ENCODE measurements around the gene EFL1.
"Not testable (repeated sequence)": the region's sequence is repeated elsewhere in the genome, so short reads cannot be mapped to it uniquely, and the experiment has no call there.

The EFL1 gene

DNA sequence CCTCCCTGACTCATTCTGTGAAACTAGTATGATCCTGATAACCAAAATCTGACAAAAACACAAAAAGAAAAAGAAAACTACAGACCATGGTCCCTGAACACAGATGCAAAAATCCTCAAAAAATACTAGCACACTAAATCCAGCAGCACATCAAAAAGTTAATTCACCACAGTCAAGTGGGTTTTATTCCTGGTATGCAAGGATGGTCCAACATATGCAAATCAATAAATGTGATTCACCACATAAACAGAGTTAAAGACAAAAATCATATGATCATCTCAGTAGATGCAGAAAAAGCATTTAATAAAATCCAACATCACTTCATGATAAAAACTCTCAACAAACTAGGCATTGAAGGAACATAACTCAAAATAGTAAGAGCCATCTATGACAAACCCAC, 12.9 kb upstream of the EFL1 start:
- DNase-seq, result no peak

- DNase-seq, result no peak
Measured at GRCh38 chr15:82272154-82272553, 9.6 kb upstream of the EFL1 start.

DNA sequence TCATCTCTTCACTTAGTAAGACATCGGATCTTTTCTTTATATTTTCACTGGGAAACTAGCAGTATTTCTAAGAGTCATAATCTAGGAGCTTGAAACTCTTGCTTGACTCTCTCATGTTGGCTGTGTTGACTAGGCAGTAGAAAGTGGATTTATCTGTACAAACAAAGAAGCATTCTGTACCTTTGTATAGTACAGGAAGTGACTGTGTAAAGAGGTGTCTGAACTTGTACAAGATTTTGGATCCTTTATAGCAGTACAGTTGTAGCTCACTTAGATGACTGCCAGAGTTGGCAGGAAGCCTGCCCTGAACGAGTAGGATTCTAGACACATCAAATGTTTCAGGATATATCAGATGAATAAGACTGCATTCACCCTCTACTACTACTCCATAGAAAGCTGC, 5.9 kb upstream of the EFL1 start:
- DNase-seq, result not testable (repeated sequence)

DNA sequence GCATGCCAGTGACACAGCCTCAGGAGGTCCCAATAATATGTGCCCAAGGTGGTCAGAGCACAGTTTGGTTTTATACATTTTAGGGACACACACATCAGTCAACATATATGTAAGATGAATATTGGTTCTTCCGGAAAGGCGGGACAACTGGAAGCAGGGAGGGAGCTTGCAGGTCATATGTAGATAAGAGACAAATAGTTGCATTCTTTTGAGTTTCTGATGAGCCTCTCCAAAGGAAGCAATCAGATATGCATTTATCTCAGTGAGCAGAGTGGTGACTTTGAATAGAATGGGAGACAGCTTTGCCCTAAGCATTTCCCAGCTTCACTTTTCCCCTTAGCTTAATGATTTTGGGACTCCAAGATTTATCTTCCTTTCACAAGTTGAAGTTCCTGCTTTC, 4.6 kb upstream of the EFL1 start:
- not testable (repeated sequence) for DNase-seq

- DNase-seq, result no peak
Measured at GRCh38 chr15:82263350-82263749, 816 bp upstream of the EFL1 start.

DNA sequence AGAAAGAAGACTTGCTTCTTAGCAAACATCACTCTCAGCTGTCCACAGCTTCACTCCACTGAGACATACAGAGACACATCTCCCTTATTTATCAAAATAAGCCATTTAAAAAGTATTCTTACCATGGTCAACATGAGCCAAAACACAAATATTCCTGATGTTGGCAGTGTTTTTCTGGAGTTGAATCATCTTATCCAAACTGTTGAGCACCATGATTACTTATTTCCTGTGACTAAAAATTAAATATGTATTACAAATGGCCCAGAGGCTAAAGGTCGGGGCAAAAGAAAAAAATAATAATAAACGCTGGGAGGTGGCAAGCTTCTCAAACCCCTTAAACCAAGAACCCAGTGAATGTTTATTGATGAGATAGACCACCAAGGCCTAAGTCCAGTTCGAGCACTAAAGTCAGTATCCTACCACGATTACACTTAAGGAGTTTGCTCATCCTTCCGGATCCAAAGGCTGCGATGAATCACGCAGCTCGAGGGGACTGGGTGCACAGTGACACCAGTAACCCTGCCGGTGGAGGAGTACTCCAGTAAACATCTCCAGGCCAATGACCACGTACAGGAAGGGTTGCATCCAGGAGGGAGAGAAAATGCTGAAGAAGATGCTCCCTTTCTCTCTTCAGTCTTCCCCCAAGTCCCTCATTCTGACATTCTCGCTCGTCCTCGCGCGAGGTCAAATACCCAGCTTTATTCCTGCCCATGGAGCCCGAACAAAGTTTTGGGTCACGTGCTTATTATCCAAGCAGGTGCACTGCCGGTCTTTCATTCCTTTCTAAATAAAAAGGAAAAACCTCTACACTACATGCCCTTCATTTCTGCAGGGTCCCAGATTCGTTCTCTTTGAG, 740 bp downstream of the EFL1 start:
- DNase-seq, result peak; percentile 42

DNA sequence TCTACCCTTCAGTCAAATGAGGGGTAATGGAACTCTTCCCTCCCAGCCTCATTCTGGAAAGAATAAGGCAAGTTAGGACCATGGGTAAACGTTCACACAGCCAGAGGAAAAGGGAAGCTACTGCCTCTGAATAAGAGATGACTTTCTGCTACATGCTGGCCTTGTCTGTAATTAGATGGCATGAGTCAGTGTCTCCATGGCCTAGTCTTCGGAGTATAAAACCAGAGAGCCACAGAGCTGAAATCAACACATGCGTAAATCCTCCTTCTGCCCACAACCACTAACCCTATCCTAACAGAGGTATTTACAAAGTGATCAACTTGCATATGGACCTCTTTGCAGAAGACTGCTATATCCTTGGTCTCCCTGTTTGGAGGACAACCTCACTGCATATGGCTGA, 14.3 kb downstream of the EFL1 start:
- peak; percentile 16 for DNase-seq

DNA sequence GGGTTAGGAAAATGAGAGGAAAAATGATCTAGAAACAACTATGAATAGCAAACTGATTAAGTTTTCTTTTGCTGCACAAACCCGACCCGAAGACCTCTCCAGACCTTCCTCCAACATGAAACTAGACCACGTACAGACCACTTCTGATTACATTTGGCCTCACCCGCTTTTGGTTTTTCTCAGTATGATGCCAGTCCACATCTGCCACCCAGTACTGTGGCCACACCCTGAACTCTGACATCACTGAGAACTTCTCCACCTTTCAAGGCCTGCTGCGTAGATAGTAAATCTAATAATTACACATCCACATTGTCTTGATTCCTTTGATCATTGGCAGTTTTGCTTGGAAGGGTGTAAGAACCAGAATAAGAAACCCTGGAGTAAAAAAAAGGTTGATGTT, 16.6 kb downstream of the EFL1 start:
- DNase-seq, result not testable (repeated sequence)

DNA sequence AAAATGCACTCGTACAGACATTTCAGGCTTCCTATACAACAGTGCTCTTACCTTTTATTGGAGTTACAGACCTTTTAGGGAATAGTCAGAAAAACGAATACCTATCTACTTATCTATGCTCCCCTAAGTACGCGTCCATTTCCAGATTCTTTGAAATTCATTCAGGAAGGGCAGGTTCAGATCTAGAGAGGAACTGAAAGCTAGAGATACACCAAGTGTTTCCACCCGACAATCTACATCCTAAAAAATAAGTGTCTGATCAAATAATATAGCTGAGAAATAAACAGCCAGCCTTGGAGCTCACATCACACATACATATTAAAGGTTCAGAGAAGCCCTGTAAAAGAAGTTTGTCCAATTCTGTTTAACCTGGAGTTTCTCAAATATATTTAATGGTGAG, 18.9 kb downstream of the EFL1 start:
- not testable (repeated sequence) for DNase-seq

DNA sequence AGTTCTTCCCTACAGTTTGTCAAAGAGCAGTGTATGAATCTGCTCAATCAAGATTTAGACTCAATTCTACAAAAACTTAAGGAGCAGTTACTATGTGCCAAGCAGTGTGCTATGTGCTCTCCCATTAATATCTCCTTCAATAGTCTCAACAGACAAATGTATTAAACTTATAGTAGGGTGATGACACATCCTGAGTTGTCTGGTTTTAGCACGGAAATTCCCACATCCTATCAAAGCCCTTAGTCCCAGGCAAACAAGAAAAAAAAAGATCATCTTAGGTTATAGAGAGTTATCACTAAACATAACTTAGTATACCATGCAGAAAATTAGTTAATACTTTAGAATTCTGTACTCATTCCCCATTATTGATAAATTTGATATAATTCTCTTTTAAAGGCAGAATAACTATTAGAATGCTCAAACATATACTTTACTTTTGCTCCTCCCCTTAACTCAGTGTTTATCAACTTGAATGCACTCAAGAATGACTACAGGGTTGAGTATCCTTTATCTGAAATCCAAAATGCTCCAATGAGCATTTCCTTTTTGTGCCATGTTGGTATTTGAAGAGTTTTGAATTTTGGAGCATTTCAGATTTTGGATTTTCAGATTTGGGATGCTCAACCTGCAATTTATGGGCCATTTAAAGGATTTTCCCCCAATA, 20.6 kb downstream of the EFL1 start:
- peak; percentile 45 for DNase-seq

- DNase-seq, result no peak
Measured at GRCh38 chr15:82239685-82240391, 22.7 kb downstream of the EFL1 start.

- DNase-seq, result not testable (repeated sequence)
Measured at GRCh38 chr15:82237944-82238534, 24.5 kb downstream of the EFL1 start.

DNA sequence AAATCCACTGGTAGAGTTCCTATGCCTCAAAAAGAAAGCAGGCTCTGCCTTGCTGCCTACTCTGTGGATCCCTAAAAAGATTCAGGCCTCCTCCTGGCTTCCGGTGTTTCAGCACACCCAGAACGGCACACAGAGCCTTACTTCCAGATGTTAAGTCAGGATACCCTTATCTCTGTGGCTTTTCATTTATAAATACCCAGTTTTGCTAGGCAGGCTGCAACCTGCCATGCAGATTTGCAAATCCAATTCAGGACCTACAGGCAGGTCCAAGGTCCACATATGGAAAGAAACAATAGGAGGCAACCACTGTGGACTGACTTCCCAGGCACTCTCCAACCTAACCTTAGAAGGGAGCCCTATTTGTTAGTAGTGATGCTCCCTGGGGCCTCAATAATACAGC, 30.7 kb downstream of the EFL1 start:
- DNase-seq, result no peak

GRCh38 chr15:82231233-82231632, 31.3 kb downstream of the EFL1 start:
- no peak for DNase-seq

DNA sequence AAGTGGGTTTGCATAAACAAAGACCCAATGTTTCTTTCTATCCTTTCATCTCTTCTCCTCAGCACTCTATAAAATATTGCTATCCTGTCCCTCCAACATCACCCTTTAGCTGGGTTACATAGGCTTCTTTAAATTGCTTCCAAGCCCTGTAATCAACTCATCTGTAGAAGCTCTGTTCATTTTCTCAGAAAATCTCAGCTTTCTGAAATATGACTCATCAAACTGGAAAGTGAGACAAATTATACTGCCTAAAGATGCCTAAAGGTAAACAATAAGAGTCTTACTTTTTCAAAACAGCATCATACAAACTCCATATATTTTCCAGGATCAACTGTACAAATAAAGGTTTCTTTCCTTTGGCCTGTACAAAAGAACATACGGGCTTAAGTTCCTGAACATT, 33.8 kb downstream of the EFL1 start:
- DNase-seq, result no peak

- DNase-seq, result peak; percentile 1
Measured at GRCh38 chr15:82221535-82221934, 41.0 kb downstream of the EFL1 start.

GRCh38 chr15:82216092-82216491, 46.4 kb downstream of the EFL1 start:
- not testable (repeated sequence) for DNase-seq

GRCh38 chr15:82212201-82212600, 50.3 kb downstream of the EFL1 start:
- DNase-seq, result not testable (repeated sequence)

DNA sequence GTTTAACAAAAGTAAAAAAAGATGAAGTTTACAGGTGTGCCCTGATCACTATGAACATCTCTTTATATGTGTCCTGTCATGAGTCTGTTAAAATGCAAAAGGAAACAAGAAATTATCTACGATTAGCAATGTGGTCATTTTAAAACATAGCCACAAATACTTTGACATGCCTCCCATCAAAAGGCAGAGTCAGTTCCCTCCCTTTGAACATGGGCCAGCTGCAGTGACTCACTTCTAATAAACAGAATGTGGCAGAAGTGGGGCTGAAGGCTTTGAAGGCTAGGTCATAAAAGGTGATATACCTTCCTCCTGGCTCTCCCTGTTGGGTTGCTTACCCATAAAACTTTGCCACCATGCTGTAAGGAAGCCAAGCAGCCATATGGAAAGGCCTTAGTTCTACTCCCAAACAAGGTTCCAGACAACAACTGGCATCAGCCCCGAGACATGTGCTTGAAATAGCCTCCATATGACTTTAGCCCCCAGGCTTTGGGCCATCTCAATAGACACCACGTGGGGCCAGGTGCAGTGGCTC, 52.4 kb downstream of the EFL1 start:
- peak; percentile 10 for DNase-seq

GRCh38 chr15:82204575-82204974, 58.0 kb downstream of the EFL1 start:
- not testable (repeated sequence) for DNase-seq

- DNase-seq, result peak; percentile 81
Measured at GRCh38 chr15:82197733-82198594, 64.6 kb downstream of the EFL1 start.

- DNase-seq, result no peak
Measured at GRCh38 chr15:82196353-82196752, 66.2 kb downstream of the EFL1 start.

Measured in fibroblast of skin of abdomen (primary cell).